ENCODE results near the gene GALNS. TPM values are rescaled to one million over a fixed set of nuclear protein-coding genes. Genes with fewer than 3 reads are reported as not detected.

Gene GALNS
- total RNA-seq, 2 donors from 2014 or later = 8.8 to 48.8 TPM

- ATAC-seq = no peak
- intact Hi-C loops (cut with DNase I) = no loop called here
Measured at GRCh38 chr16:88805340-88805715, 51.4 kb downstream of the GALNS start.

DNA sequence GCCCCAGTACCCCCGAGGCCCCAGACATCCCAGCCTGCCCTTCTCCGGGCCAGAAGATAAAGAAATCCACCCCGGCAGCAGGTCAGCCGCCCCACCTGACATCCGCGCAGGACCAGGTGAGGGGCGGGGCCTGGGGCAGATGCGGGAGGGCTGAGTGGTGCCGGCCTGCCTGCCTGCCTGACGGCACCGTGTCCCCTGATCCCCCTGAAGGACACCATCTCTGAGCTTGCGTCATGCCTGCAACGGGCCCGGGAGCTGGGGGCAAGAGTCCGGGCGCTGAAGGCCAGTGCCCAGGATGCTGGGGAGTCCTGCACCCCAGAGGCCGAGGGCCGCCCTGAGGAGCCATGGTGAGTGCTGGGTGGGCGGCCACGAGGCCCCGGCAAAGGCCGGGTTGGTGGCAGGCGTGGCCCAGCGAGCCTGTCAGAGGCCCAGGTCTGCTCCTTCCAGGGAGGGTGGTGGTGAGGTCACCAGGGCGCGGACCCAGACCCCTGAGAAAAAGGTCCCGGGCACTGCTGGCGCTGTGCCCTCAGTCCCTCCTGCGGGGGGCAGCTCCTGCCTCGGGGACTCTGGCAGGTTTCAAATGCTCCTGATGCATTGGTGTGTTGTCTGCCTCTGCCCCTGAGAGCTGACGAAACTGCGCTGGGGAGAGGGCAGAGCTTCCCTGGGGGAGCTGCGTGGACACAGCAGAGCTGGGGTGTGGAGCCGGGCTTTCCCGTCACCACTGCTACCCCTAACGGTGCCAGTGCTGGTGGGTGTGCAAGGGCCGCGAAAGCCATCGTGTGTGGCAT is 52.0 kb downstream of the GALNS start:
- Histone ChIP-seq H3K9me3 (no peaks in the 10 kb centered on the region), H3K27me3 (no peaks in the 10 kb centered on the region), H3K4me1 (peaks cover 31% of the 10 kb centered on the region), H3K27ac (no peak overlapping the region), H3K36me3 (replicated peaks in 1 of 2; ENCODE audit: insufficient read depth in 1 of 2, low read depth in 2 of 2) (no peaks in the 10 kb centered on the region), H3K4me3 (no peak overlapping the region)
- ATAC-seq (no peak), DNase-seq (peak in 2 of 4 donors; percentile 40 to 45)
- WGBS, 2 donors = 0 to 20% methylated on average over 11 to 37 of the region's 39 CpGs
- intact Hi-C loops (cut with DNase I) = no loop called here
- no peak for TF ChIP-seq CTCF (IDR thresholded peaks at IDR 0.05)
- no peak for TF ChIP-seq POLR2A (IDR thresholded peaks at IDR 0.05)

More at GRCh38 chr16:88805340-88805715, 51.4 kb downstream of the GALNS start:
- Histone ChIP-seq H3K36me3 (replicated peaks in 1 of 2; ENCODE audit: insufficient read depth in 1 of 2, low read depth in 2 of 2) (no peaks in the 10 kb centered on the region), H3K4me1 (peaks cover 37% of the 10 kb centered on the region), H3K4me3 (no peak overlapping the region), H3K27me3 (no peaks in the 10 kb centered on the region), H3K9me3 (no peaks in the 10 kb centered on the region), H3K27ac (no peak overlapping the region)
- 75 to 76% methylated on average over 4 to 21 of the region's 22 CpGs for WGBS, 2 donors
- DNase-seq = no peak
- no peak for TF ChIP-seq POLR2A (IDR thresholded peaks at IDR 0.05)
- TF ChIP-seq CTCF (IDR thresholded peaks at IDR 0.05) = no peak

- DNase-seq = no peak
- WGBS, 2 donors = 3 to 4% methylated on average over 5 to 16 of the region's 16 CpGs
Measured at GRCh38 chr16:88804173-88804551, 52.6 kb downstream of the GALNS start.

DNA sequence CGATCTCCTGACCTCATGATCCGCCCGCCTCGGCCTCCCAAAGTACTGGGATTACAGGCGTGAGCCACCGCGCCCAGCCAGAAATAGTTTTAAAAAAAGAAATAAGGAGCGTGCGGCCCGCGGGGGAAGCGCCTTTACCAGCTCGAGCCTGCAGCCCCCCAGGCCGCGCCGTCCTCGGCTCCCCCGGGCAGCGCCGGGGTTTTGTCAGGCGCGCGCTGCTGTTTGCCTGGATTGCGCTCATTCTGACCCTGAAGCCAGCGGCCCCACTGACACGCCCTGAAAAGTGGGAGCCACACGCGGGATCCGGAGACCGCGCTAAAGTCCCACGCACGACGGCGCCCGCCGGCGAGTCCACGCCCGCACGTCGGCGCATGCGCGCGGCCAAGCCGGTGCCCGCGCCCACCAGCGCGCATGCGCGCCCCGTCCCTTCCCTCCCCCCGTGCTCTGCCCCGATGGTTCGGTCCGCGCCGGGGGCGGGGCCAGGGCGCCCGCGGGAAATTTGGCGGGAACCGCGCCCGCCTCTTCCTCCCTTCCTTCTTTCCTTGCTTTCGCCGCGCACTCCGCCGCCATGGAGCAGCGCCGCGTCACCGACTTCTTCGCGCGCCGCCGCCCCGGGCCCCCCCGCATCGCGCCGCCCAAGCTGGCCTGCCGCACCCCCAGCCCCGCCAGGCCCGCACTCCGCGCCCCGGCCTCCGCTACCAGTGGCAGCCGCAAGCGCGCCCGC is 53.3 kb downstream of the GALNS start, which contains the start of gene CDT1:
CDT1 (plus strand) TSS at position 526 of the 724 bp plus-strand sequence; CDS start at position 569, 43 bp downstream.
- Histone ChIP-seq H3K9me3 (no peaks in the 10 kb centered on the region), H3K36me3 (replicated peaks in 1 of 2; ENCODE audit: insufficient read depth in 1 of 2, low read depth in 2 of 2) (no peaks in the 10 kb centered on the region), H3K27ac (peak within 1 kb of the TSS in 2 of 4 donors; percentile 39 to 56), H3K4me1 (peaks cover 23% of the 10 kb centered on the region), H3K4me3 (peak within 1 kb of the TSS in 1 of 2 donors; percentile 60), H3K27me3 (no peaks in the 10 kb centered on the region)
- WGBS, 2 donors = 0 to 1% methylated on average over 21 to 64 of the region's 98 CpGs
- DNase-seq (peak; percentile 81 to 89 (median 84)), ATAC-seq (peak; percentile 88)
- intact Hi-C loops (cut with DNase I) = no loop called here
- TF ChIP-seq CTCF (IDR thresholded peaks at IDR 0.05) (peak in 1 of 7 experiments; percentile 5), POLR2A (IDR thresholded peaks at IDR 0.05) (peak in 2 of 3 donors; percentile 54 to 56)

More at GRCh38 chr16:88804173-88804551, 52.6 kb downstream of the GALNS start:
- Histone ChIP-seq H3K9me3 (no peaks in the 10 kb centered on the region), H3K36me3 (replicated peaks in 1 of 2; ENCODE audit: insufficient read depth in 1 of 2, low read depth in 2 of 2) (no peaks in the 10 kb centered on the region), H3K27ac (no peak overlapping the region), H3K27me3 (no peaks in the 10 kb centered on the region), H3K4me1 (peaks cover 25% of the 10 kb centered on the region), H3K4me3 (no peak overlapping the region)
- no peak for TF ChIP-seq POLR2A (IDR thresholded peaks at IDR 0.05)
- TF ChIP-seq CTCF (IDR thresholded peaks at IDR 0.05) = no peak
- intact Hi-C loops (cut with DNase I) = no loop called here
- no peak for ATAC-seq
